ENCODE measurements around the gene MLC1. TPM values are rescaled to one million over a fixed set of nuclear protein-coding genes. Genes with fewer than 3 reads are reported as not detected.

MLC1 gene
- total and polyA plus RNA-seq, 9 donors, result 0.31 to 1.2 (median 0.79) TPM

DNA sequence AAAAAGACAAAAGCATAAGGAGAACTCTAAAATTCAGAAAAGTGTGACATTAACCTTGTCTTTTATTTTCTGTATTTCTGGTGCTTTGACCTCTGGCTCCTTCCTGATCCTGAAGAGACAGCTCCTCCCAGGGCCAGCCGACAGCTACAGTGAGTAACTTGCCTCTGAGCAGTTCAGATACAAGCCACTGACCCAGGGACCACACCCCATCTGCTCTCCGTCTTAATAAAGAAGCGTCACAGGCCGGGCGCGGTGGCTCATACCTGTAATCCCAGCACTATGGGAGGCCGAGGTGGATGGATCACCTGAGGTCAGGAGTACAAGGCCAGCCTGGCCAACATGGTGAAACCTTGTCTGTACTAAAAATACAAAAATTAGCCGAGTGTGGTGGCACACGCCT, 6.5 kb downstream of the MLC1 start:
- no peaks in the 10 kb centered on the region for H3K36me3 ChIP-seq (ENCODE audit: control insufficient read depth, insufficient read depth, low read length)
- peaks cover 2% of the 10 kb centered on the region for H3K4me1 ChIP-seq (ENCODE audit: control insufficient read depth, insufficient read depth, low read length)
- WGBS (ENCODE audit: insufficient coverage), result 63% methylated on average over 2 of the region's 9 CpGs
- H3K27me3 ChIP-seq (ENCODE audit: control insufficient read depth, insufficient read depth, low read length), result no peaks in the 10 kb centered on the region
- DNase-seq, result no peak
- H3K9me3 ChIP-seq (replicated peaks; ENCODE audit: control insufficient read depth, low read depth, low read length), result no peaks in the 10 kb centered on the region
- H3K4me3 ChIP-seq (ENCODE audit: low read length), result no peak overlapping the region
- H3K27ac ChIP-seq (ENCODE audit: low read length), result no peak overlapping the region

DNA sequence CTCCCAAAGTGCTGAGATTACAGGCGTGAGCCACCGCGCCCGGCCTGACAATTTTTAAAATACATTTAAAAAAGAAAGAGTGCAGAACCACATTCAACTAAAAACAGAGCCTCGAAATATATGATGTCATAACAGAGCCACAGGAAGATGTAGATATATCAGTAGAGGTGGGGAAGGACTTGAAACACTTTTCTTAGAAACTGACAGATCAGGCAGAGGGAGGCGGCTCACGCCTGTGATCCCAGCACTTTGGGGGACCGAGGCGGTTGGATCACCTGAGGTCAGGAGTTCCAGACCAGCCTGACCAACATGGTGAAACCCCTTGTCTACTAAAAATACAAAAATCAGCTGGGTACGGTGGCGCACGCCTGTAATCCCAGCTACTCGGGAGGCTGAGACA, 7.0 kb downstream of the MLC1 start:
- Histone ChIP-seq H3K4me3 (ENCODE audit: low read length) (no peak overlapping the region), H3K36me3 (ENCODE audit: control insufficient read depth, insufficient read depth, low read length) (no peaks in the 10 kb centered on the region), H3K4me1 (ENCODE audit: control insufficient read depth, insufficient read depth, low read length) (no peaks in the 10 kb centered on the region), H3K27ac (ENCODE audit: low read length) (no peak overlapping the region), H3K27me3 (ENCODE audit: control insufficient read depth, insufficient read depth, low read length) (no peaks in the 10 kb centered on the region), H3K9me3 (replicated peaks; ENCODE audit: control insufficient read depth, low read depth, low read length) (no peaks in the 10 kb centered on the region)
- 94% methylated on average over 3 of the region's 13 CpGs for WGBS (ENCODE audit: insufficient coverage)
- DNase-seq, result no peak

DNA sequence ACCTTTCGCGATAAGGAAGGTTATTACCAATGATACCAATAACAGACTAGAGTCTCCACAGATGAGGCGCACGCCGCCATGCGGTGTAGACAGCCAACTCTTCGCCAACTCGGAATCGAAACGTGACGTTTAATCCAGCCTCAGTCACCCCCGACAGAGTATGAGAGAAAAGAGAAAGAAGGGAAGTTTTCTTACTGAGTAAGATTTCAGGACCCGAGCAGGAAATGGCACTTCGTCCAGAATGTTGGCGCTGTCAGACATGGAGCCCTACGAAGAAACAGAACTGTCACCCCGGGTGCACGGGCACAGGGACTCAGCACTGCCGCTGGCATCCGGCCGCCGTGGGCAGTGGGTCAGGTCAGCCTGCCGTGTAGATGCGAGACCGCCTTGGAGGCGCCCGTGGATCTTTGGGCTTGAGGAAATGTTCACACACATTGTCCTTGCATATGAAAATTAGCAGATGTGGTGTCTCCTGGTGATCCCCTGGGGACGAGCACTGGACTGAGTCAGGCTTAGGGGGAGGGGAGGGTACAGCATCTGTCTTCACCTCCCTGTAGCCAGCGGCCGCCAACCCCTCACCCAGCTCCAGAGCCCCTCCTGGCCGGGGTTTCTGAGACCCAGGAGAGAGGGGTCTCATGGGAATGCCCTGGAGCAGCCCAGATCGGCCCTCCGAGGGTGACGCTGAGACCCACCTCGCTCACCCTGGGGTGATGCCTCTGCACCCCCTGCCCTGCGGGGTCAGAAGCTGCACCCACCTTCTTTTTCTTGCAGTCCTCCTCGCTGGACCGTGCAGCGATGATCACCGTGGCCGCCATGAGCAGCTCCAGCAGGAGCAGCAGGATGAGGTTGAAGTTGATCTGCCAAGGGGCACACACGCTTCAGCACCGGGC, 8.3 kb downstream of the MLC1 start:
- no peak overlapping the region for H3K4me3 ChIP-seq (ENCODE audit: low read length)
- WGBS (ENCODE audit: insufficient coverage), result 85% methylated on average over 30 of the region's 43 CpGs
- no peaks in the 10 kb centered on the region for H3K4me1 ChIP-seq (ENCODE audit: control insufficient read depth, insufficient read depth, low read length)
- no peaks in the 10 kb centered on the region for H3K9me3 ChIP-seq (replicated peaks; ENCODE audit: control insufficient read depth, low read depth, low read length)
- DNase-seq, result no peak
- no peaks in the 10 kb centered on the region for H3K36me3 ChIP-seq (ENCODE audit: control insufficient read depth, insufficient read depth, low read length)
- H3K27me3 ChIP-seq (ENCODE audit: control insufficient read depth, insufficient read depth, low read length), result no peaks in the 10 kb centered on the region
- H3K27ac ChIP-seq (ENCODE audit: low read length), result no peak overlapping the region

DNA sequence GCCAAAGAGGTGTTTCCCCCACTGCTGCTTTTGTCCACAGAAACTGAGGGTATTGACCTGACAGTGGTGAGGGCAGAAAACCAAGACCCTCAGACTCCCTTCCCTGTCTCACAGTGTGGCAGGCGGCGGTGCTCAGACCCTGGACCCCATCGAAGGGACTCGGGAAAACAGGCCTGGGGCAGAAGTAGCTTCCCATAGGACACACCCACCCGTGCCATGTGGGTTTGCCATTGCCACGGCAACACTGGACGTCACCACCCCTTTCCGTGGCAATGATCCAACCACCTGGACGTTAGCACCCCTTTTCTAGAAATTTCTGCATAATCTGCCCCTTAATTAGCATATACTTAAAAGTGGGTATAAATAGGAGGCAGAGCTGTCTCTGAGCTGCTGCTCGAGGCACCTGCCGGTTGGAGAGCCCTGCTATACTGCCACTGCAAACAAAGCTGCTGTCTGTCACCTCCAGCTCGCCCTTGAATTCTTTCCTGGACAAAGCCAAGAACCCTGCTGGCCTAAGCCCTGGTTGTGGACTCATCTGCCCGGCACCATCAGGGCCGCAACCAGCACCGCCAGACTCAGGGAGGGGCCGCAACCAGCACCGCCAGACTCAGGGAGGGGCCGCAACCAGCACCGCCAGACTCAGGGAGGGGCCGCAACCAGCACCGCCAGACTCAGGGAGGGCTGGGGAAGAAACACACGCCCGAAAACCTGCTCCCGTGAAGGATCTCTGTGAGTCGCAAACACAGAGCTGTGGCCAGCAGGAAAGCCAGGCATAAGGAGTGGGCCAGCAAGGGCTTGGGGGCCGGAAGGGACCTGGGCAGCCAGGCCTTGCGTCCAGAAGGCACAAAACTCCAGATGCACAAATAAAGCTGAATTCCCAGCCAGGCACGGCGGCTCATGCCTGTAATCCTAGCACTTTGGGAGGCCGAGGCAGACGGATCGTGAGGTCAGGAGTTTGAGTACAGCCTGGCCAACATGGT, 10.4 kb downstream of the MLC1 start:
- no peaks in the 10 kb centered on the region for H3K36me3 ChIP-seq (ENCODE audit: control insufficient read depth, insufficient read depth, low read length)
- H3K27ac ChIP-seq (ENCODE audit: low read length), result no peak overlapping the region
- no peaks in the 10 kb centered on the region for H3K27me3 ChIP-seq (ENCODE audit: control insufficient read depth, insufficient read depth, low read length)
- 66% methylated on average over 26 of the region's 32 CpGs for WGBS (ENCODE audit: insufficient coverage)
- no peaks in the 10 kb centered on the region for H3K9me3 ChIP-seq (replicated peaks; ENCODE audit: control insufficient read depth, low read depth, low read length)
- no peaks in the 10 kb centered on the region for H3K4me1 ChIP-seq (ENCODE audit: control insufficient read depth, insufficient read depth, low read length)
- no peak for DNase-seq
- H3K4me3 ChIP-seq (ENCODE audit: low read length), result no peak overlapping the region

- H3K4me1 ChIP-seq (ENCODE audit: control insufficient read depth, insufficient read depth, low read length), result no peaks in the 10 kb centered on the region
- H3K36me3 ChIP-seq (ENCODE audit: control insufficient read depth, insufficient read depth, low read length), result no peaks in the 10 kb centered on the region
- DNase-seq, result no peak
- H3K9me3 ChIP-seq (replicated peaks; ENCODE audit: control insufficient read depth, low read depth, low read length), result no peaks in the 10 kb centered on the region
- no peaks in the 10 kb centered on the region for H3K27me3 ChIP-seq (ENCODE audit: control insufficient read depth, insufficient read depth, low read length)
- 57% methylated on average over 15 of the region's 17 CpGs for WGBS (ENCODE audit: insufficient coverage)
- H3K4me3 ChIP-seq (ENCODE audit: low read length), result no peak overlapping the region
- no peak overlapping the region for H3K27ac ChIP-seq (ENCODE audit: low read length)
Observed at GRCh38 chr22:50074056-50074455, 11.2 kb downstream of the MLC1 start.

GRCh38 chr22:50072714-50073538, 12.3 kb downstream of the MLC1 start:
- Histone ChIP-seq H3K27me3 (ENCODE audit: control insufficient read depth, insufficient read depth, low read length) (no peaks in the 10 kb centered on the region), H3K36me3 (ENCODE audit: control insufficient read depth, insufficient read depth, low read length) (no peaks in the 10 kb centered on the region), H3K4me1 (ENCODE audit: control insufficient read depth, insufficient read depth, low read length) (no peaks in the 10 kb centered on the region), H3K4me3 (ENCODE audit: low read length) (no peak overlapping the region), H3K9me3 (replicated peaks; ENCODE audit: control insufficient read depth, low read depth, low read length) (no peaks in the 10 kb centered on the region), H3K27ac (ENCODE audit: low read length) (no peak overlapping the region)
- WGBS (ENCODE audit: insufficient coverage), result 76% methylated on average over 27 of the region's 28 CpGs
- DNase-seq, result no peak

- WGBS (ENCODE audit: insufficient coverage), result 76% methylated on average over 7 of the region's 9 CpGs
- H3K9me3 ChIP-seq (replicated peaks; ENCODE audit: control insufficient read depth, low read depth, low read length), result no peaks in the 10 kb centered on the region
Observed at GRCh38 chr22:50072167-50072555, 13.1 kb downstream of the MLC1 start.

DNA sequence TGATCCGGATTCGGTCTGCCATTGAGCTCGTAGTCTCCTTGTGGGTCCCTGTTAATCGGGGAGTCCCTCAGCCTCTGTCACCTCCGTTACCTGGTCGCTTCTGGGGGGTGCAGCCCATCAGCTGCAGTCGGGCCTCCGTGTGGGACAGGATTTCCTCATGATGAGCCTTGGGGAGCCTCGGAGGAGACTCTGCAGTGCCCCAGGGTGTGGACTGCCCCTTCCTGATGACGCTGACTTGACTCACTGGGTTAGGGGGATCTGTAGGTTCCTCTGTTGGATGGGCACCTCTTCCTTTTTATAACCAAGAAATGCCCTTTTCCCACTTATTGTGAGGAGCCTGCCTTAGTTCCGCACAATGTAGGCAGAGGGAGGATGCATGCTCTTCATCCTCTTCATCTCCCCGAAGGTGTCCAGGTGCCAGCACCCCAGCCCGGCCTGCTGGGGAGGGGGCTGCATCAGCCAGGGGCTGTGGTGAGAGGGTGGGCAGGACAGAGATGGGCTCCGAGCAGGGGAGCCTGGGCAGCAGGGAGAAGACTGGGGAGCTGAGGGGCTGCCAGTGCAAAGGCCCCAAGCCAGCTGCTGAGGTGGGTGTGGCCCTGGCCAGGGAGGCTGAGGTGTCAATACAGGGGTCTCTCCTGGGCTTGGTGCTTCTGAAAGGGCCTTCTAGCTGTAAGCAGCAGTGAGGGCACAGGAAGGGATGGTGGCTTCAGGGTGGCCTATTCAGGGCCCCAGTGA, 13.6 kb downstream of the MLC1 start:
- Histone ChIP-seq H3K4me3 (ENCODE audit: low read length) (no peak overlapping the region), H3K9me3 (replicated peaks; ENCODE audit: control insufficient read depth, low read depth, low read length) (no peaks in the 10 kb centered on the region), H3K27ac (ENCODE audit: low read length) (no peak overlapping the region), H3K27me3 (ENCODE audit: control insufficient read depth, insufficient read depth, low read length) (no peaks in the 10 kb centered on the region), H3K36me3 (ENCODE audit: control insufficient read depth, insufficient read depth, low read length) (no peaks in the 10 kb centered on the region), H3K4me1 (ENCODE audit: control insufficient read depth, insufficient read depth, low read length) (no peaks in the 10 kb centered on the region)
- DNase-seq, result no peak
- WGBS (ENCODE audit: insufficient coverage), result 82% methylated on average over 11 of the region's 14 CpGs

More at GRCh38 chr22:50072167-50072555, 13.1 kb downstream of the MLC1 start:
- no peak overlapping the region for H3K4me3 ChIP-seq (ENCODE audit: low read length)
- DNase-seq, result no peak
- H3K4me1 ChIP-seq (ENCODE audit: control insufficient read depth, insufficient read depth, low read length), result no peaks in the 10 kb centered on the region
- no peaks in the 10 kb centered on the region for H3K27me3 ChIP-seq (ENCODE audit: control insufficient read depth, insufficient read depth, low read length)
- H3K36me3 ChIP-seq (ENCODE audit: control insufficient read depth, insufficient read depth, low read length), result no peaks in the 10 kb centered on the region
- H3K27ac ChIP-seq (ENCODE audit: low read length), result no peak overlapping the region

DNA sequence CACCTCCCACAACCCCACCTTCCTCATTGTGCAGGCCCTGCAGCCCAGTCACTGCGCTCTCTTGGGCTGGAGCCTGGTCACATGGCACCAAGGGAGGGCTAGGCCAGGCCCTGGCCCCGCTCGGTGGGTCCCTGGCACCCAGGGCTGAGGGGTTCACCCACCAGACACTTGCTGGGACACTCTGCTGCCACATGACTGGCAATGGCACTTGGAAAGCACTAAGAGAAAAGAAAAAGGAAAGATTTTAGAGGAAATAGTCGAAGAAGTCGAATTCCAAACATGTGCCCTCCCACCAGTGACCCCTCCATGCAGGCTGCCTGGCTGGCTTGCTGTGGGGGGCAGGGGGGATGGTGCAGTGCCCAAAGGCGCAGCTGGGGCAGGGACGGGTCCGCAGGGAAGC, 14.9 kb downstream of the MLC1 start:
- no peak for DNase-seq
- no peaks in the 10 kb centered on the region for H3K4me1 ChIP-seq (ENCODE audit: control insufficient read depth, insufficient read depth, low read length)
- H3K27ac ChIP-seq (ENCODE audit: low read length), result no peak overlapping the region
- H3K36me3 ChIP-seq (ENCODE audit: control insufficient read depth, insufficient read depth, low read length), result no peaks in the 10 kb centered on the region
- no peaks in the 10 kb centered on the region for H3K27me3 ChIP-seq (ENCODE audit: control insufficient read depth, insufficient read depth, low read length)
- no peaks in the 10 kb centered on the region for H3K9me3 ChIP-seq (replicated peaks; ENCODE audit: control insufficient read depth, low read depth, low read length)
- 75% methylated on average over 5 of the region's 8 CpGs for WGBS (ENCODE audit: insufficient coverage)
- no peak overlapping the region for H3K4me3 ChIP-seq (ENCODE audit: low read length)
